OCI-LY7 (cell line): Measurements from ENCODE around the gene SH2D3A. TPM values are rescaled to one million over a fixed set of nuclear protein-coding genes. Genes with fewer than 3 reads are reported as not detected.

ENCODE experiments used
- BruUV-seq: library from RNA; stranded (reverse); fragments of 400-500 nt; replicated peaks from 2 replicates; lab custom pipeline; 2021; lab: Mats Ljungman, UMichigan
- CTCF ChIA-PET: fragments of 300-600 bp; sonication (Branson Sonifier 250); formaldehyde crosslinking; loops from one replicate; lab custom pipeline; 2022; ENCODE audit warnings: antibody characterized with exemption; ENCODE audit not compliant: unreplicated experiment; lab: Charles Lee
- POLR2A ChIA-PET: fragments of 300-600 bp; sonication (Branson Sonifier 250); formaldehyde crosslinking; loops from one replicate; lab custom pipeline; 2022; ENCODE audit warnings: antibody characterized with exemption; lab: Charles Lee
- DNase-seq: peaks from one replicate; pipeline ENCODE4 v3.0.0-alpha.2; 2015; ENCODE audit warnings: low spot score
- H2AFZ ChIP-seq: fragments of 200-600 bp; sonication (generic), shearing (Covaris generic); 2 replicates; pipeline ENCODE4 v1.6.1; 2014; ENCODE audit warnings: mild to moderate bottlenecking, antibody characterized with exemption, low read length, moderate library complexity
- H3K27ac ChIP-seq: fragments of 200-600 bp; sonication (generic); 2 replicates; pipeline ENCODE4 v1.5.1; 2014; ENCODE audit warnings: mixed run types, low read depth, mild to moderate bottlenecking, moderate library complexity, low read length, inconsistent platforms; ENCODE audit not compliant: poor library complexity, severe bottlenecking
- H3K36me3 ChIP-seq: fragments of 200-600 bp; sonication (generic); 2 replicates; pipeline ENCODE4 v1.6.1; 2014; ENCODE audit warnings: mild to moderate bottlenecking, antibody characterized with exemption, low read length, moderate library complexity, mixed read lengths; ENCODE audit not compliant: insufficient read depth
- H3K4me1 ChIP-seq: fragments of 200-600 bp; sonication (generic); 2 replicates; pipeline ENCODE4 v1.5.1; 2014; ENCODE audit warnings: mild to moderate bottlenecking, low read length; ENCODE audit not compliant: insufficient read depth, poor library complexity, severe bottlenecking
- H3K4me2 ChIP-seq: fragments of 200-600 bp; sonication (generic); 2 replicates; pipeline ENCODE4 v1.6.1; 2014; ENCODE audit warnings: mild to moderate bottlenecking, low read length
- H3K4me3 ChIP-seq: fragments of 200-600 bp; sonication (generic); 2 replicates; pipeline ENCODE4 v1.5.1; 2014; ENCODE audit warnings: mild to moderate bottlenecking, low read depth, low read length; ENCODE audit not compliant: poor library complexity, severe bottlenecking
- H3K79me2 ChIP-seq: fragments of 200-600 bp; sonication (generic); 2 replicates; pipeline ENCODE4 v1.6.1; 2016; ENCODE audit warnings: low read depth, mild to moderate bottlenecking, low read length, moderate library complexity, mixed read lengths; ENCODE audit not compliant: insufficient read depth
- H3K9me2 ChIP-seq: fragments of 200-600 bp; sonication (generic); 2 replicates; pipeline ENCODE4 v1.6.1; 2016; ENCODE audit warnings: mild to moderate bottlenecking, low read length, mixed read lengths; ENCODE audit not compliant: insufficient read depth
- H3K9me3 ChIP-seq: fragments of 200-600 bp; sonication (generic); 2 replicates; pipeline ENCODE4 v1.6.1; 2014; ENCODE audit warnings: mild to moderate bottlenecking, mixed run types, low read length, mixed read lengths
- H4K20me1 ChIP-seq: fragments of 200-600 bp; sonication (generic); 2 replicates; pipeline ENCODE4 v1.6.1; 2014; ENCODE audit warnings: mild to moderate bottlenecking, antibody characterized with exemption, low read length, moderate library complexity, mixed read lengths; ENCODE audit not compliant: insufficient read depth
- EZH2phosphoT487 ChIP-seq: fragments of 200-600 bp; sonication (generic); IDR thresholded peaks from 2 replicates; pipeline ENCODE4 v1.6.1; 2018; ENCODE audit warnings: low read depth, borderline replicate concordance, mild to moderate bottlenecking, mixed run types, antibody characterized with exemption, low read length, moderate library complexity, mixed read lengths
- intact Hi-C: fragments of 100-400 bp; cut with micrococcal nuclease; formaldehyde crosslinking; loops from one replicate; pipeline ENCODE4 v1.10.0; 2022; ENCODE audit not compliant: unreplicated experiment
- total RNA-seq, 2 experiments: library from RNA; depleted of rRNA in 1 of 2; stranded (reverse); fragments of >200 nt in 1 of 2; shearing (Covaris generic) in 1 of 2; gene quantifications; 2 replicates each; pipeline ENCODE4 v1.2.3, GENCODE V29; 2014 to 2022
- TF ChIP-seq, protein P1 (sequence below): fragments of 200-600 bp; sonication (generic); conservative IDR thresholded peaks from 2 replicates; pipeline ENCODE4 v1.5.1; 2014; ENCODE audit warnings: mild to moderate bottlenecking, antibody characterized with exemption, low read length, moderate library complexity, mixed read lengths

The SH2D3A gene
- total RNA-seq, 2 experiments from 2014 or later = 7.8 to 13.3 TPM

DNA sequence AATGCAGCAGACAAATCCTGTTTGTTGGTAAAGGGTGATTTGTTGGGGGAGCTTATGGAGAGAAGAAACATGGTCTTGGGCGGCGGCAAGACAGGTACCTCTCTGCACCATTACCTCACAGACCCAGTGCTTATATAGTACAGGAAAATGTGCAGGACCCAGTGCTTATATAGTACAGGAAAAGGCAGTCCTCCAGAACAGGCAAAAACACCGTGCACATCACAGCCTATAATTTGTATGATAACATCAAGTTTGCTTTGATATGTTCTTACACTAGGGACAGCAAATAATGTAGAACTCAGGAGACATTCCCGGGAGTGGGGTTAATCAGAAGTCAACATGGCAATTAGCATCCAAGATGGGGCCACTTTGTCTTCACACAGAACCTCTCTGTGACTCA is 26.2 kb upstream of the SH2D3A start:
- H3K4me1 ChIP-seq = peaks cover 28% of the 10 kb centered on the region
- H3K36me3 ChIP-seq = peaks cover 77% of the 10 kb centered on the region
- no peak overlapping the region for H3K4me2 ChIP-seq
- ChIA-PET POLR2A (no interaction called here), CTCF (no interaction called here)
- no peak overlapping the region for H2AFZ ChIP-seq
- intact Hi-C loops = no loop called here
- no peaks in the 10 kb centered on the region for H3K9me2 ChIP-seq
- TF ChIP-seq, protein P1, sequence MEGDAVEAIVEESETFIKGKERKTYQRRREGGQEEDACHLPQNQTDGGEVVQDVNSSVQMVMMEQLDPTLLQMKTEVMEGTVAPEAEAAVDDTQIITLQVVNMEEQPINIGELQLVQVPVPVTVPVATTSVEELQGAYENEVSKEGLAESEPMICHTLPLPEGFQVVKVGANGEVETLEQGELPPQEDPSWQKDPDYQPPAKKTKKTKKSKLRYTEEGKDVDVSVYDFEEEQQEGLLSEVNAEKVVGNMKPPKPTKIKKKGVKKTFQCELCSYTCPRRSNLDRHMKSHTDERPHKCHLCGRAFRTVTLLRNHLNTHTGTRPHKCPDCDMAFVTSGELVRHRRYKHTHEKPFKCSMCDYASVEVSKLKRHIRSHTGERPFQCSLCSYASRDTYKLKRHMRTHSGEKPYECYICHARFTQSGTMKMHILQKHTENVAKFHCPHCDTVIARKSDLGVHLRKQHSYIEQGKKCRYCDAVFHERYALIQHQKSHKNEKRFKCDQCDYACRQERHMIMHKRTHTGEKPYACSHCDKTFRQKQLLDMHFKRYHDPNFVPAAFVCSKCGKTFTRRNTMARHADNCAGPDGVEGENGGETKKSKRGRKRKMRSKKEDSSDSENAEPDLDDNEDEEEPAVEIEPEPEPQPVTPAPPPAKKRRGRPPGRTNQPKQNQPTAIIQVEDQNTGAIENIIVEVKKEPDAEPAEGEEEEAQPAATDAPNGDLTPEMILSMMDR = no peak
- no peak for TF ChIP-seq EZH2phosphoT487
- DNase-seq = no peak
- no peaks in the 10 kb centered on the region for H4K20me1 ChIP-seq
- H3K27ac ChIP-seq = no peak overlapping the region
- H3K4me3 ChIP-seq = no peak overlapping the region
- H3K9me3 ChIP-seq = no peaks in the 10 kb centered on the region; the same call in 1 of the 2 replicates
- peaks cover 91% of the 10 kb centered on the region for H3K79me2 ChIP-seq
- BruUV-seq = no TSS peak

DNA sequence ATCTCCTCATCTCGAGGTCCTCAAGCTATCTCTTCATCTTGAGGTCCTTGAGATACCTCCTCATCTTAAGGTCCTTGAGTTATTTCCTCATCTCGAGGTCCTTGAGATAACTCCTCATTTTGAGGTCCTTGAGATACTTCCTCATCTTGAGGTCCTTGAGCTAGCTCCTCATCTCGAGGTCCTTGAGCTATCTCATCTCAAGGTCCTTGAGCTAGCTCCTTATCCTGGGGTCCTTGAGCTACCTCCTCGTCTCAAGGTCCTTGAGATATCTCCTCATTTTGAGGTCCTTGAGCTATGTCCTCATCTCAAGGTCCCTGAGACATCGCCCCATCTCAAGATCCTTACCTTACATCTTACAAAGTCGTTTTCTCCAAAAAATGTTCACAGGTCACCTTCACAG is 24.0 kb upstream of the SH2D3A start:
- H3K4me1 ChIP-seq = peaks cover 7% of the 10 kb centered on the region
- TF ChIP-seq, protein P1 = no peak
- no peak for TF ChIP-seq EZH2phosphoT487
- DNase-seq = no peak
- H3K27ac ChIP-seq = no peak overlapping the region
- POLR2A ChIA-PET = interaction anchor here (0.7 to 1.5 kb wide), 2 partner anchors 21 to 28 kb away, joined by 3 to 4 read pairs; no protein-coding TSS in a partner anchor
- H3K4me2 ChIP-seq = no peak overlapping the region
- no TSS peak for BruUV-seq
- peaks cover 86% of the 10 kb centered on the region for H3K36me3 ChIP-seq
- CTCF ChIA-PET = no interaction called here
- H3K79me2 ChIP-seq = peaks cover 85% of the 10 kb centered on the region
- no peaks in the 10 kb centered on the region; the same call in 1 of the 2 replicates for H3K9me3 ChIP-seq
- H2AFZ ChIP-seq = no peak overlapping the region
- no peak overlapping the region for H3K4me3 ChIP-seq
- intact Hi-C loops = no loop called here
- no peaks in the 10 kb centered on the region for H4K20me1 ChIP-seq
- H3K9me2 ChIP-seq = no peaks in the 10 kb centered on the region

DNA sequence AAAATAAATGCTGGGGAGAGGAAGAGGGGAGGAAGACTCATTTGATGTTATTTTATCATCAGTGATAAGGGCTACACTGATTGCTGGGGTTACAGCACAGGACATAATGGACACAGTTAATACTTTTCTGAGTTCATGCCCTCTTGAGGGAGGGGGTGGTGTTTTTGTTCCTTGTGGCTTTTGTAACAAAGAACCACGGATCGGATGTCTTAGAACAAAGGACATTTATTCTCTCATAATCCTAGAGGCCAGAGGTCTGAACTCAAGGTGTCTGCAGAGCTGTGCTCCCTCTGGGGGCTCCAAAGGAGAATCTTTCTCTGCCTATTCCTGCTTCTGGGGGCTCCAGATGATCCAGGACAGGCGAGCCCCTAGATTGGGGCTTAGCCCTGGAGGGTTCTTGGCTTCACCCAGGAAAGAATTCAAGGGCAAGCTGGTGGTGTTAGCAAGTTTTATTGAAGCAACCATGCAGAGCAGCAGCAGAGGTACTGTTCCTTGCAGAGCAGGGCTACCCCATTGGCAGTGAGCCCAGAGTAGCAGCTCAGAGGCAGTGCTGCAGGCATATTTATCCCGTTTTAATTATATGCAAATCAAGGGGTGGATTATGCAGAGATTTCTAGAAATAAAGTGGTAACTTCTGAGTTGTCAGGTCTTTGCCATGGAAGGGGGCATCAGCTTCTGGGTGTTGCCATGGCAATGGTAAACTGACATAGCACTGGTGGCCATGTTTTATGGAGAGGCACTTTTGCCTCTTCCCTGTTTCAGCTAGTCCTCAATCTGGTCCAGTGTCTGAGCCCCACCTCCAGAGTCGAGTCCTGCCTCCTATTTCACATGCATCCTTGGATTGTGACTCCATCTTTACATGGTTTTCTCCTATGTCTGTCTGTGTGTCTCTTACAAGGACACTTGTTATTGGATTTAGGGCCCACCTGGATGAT is 23.2 kb upstream of the SH2D3A start:
- no peaks in the 10 kb centered on the region; the same call in 1 of the 2 replicates for H3K9me3 ChIP-seq
- BruUV-seq = no TSS peak
- H3K27ac ChIP-seq = no peak overlapping the region
- TF ChIP-seq, protein P1 = no peak
- TF ChIP-seq EZH2phosphoT487 = no peak
- H3K4me2 ChIP-seq = no peak overlapping the region
- CTCF ChIA-PET = no interaction called here
- peaks cover 84% of the 10 kb centered on the region for H3K79me2 ChIP-seq
- no peak overlapping the region for H2AFZ ChIP-seq
- intact Hi-C loops = no loop called here
- no peak for DNase-seq
- H3K9me2 ChIP-seq = no peaks in the 10 kb centered on the region
- no peaks in the 10 kb centered on the region for H4K20me1 ChIP-seq
- peaks cover 87% of the 10 kb centered on the region for H3K36me3 ChIP-seq
- H3K4me3 ChIP-seq = no peak overlapping the region
- H3K4me1 ChIP-seq = peaks cover 6% of the 10 kb centered on the region
- POLR2A ChIA-PET = interaction anchor here (1.5 kb wide), 1 partner anchor 22 kb away, joined by 3 read pairs; no protein-coding TSS in a partner anchor
